ENCODE data around the gene PRKD3.
A peak's percentile ranks its signal among the peaks of the same experiment; 100 is the strongest.
"Not testable (repeated sequence)": the region's sequence is repeated elsewhere in the genome, so short reads cannot be mapped to it uniquely, and the experiment has no call there.

The PRKD3 gene

GRCh38 chr2:37306024-37306423 lies 18.6 kb downstream of the PRKD3 start:
- DNase-seq = no peak

DNA sequence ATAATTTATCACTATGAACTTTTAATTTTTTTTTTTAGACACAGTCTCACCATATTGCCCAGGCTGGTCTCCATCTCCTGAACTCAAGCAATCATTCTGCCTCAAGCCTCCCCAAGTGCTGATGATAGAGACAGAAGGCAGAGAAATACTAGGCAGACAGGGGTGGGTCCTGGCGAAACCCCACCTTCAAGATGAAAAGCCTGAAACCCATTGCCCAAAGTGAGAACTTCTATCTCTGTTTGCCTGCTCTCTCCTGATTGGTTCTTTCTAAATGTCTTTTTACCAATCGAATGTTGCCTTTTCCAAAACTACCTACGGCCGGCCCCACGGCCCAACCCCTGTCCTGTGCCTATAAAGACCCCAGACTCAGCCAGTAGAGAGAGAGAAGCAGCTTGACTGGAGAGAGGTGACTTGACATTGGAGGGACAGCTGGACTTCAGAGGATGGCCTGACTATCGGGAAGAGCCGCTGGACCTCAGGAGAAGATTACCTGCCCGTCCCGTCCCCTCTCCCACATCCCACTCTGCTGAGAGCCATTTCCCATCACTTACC lies 21.9 kb downstream of the PRKD3 start:
- DNase-seq = no peak

GRCh38 chr2:37301408-37301807 lies 23.2 kb downstream of the PRKD3 start:
- DNase-seq = no peak

GRCh38 chr2:37300578-37300977 lies 24.1 kb downstream of the PRKD3 start:
- no peak for DNase-seq

DNA sequence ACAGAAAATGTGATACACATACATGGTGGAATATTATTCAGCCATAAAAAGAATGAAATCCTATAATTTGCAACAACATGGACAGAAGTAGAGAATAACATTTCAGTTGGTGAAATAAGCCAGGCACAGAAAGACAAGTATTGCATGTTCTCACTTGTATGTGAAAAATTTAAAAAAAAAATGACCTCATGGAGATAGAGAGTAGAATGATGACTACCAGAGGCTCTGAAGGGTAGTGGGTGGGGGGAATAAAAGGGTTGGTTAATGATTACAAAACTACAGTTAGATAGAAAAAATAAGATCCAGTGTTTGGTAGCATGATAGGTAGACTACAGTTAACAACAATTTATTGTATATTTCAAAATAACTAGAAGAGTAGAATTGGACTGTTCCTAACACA lies 24.5 kb downstream of the PRKD3 start:
- no peak for DNase-seq

DNA sequence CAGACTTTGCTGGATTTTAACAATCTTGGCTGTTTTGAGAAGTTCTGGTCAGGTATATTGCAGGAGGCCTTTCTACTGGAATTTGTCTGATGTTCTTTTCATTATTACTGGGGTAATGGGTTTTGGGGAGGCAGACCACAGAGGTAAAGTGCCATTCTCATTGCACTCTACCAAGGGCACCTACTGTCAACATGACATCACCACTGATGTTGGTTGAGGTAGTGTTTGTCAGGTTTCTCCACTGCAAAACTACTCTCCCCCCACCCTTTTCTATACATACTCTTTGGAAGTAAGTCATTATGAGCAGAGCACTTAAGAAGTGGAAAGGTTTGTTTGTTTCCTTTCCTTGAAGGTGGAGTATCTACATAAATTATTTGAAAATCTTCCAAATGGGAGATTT lies 27.0 kb downstream of the PRKD3 start:
- no peak for DNase-seq

GRCh38 chr2:37295469-37296073 lies 29.1 kb downstream of the PRKD3 start:
- DNase-seq = no peak

GRCh38 chr2:37294858-37295257 lies 29.8 kb downstream of the PRKD3 start:
- not testable (repeated sequence) for DNase-seq

DNA sequence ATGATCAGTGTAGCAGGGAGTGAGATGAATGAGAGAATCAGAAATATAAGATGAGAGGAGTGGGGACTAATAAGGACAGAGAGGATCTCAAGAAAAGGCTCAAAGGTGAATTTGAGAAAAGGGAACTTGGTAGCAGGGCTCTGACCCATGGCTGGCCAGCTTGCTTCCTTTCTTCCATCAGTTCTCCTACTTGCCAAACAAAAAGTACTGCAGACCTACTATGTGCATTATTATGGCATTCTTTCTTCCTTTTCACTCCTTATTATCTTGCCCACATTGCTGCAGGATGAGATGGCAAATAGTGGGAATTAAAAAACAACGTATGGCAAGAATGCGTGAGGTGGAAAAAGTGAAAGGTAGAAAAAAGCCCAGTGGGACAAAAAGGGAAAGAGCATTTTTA lies 33.0 kb downstream of the PRKD3 start:
- no peak for DNase-seq

GRCh38 chr2:37287966-37288365 lies 36.7 kb downstream of the PRKD3 start:
- peak in 1 of 2 experiments; percentile 11 for DNase-seq

DNA sequence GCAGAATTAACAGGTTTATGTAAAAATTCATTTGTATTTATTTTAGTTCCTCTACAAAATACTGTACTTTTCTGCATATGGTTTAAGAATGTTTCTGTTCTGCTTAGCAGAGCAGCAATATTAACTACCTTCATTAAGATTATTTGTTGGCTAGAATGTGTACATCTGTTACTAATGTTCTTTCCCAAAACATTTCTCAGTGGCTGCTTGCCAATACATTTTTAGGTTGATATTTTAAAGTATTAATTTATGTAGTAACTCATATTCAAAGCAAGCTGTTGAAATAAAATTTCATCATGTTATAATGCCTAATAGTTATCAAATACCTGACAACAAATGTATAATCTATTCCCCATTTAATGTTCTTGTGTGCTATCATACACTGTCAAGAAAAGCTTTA lies 40.3 kb downstream of the PRKD3 start:
- no peak for DNase-seq

- no peak for DNase-seq
These were observed 41.4 kb downstream of the PRKD3 start for GRCh38 chr2:37283207-37283606.

DNA sequence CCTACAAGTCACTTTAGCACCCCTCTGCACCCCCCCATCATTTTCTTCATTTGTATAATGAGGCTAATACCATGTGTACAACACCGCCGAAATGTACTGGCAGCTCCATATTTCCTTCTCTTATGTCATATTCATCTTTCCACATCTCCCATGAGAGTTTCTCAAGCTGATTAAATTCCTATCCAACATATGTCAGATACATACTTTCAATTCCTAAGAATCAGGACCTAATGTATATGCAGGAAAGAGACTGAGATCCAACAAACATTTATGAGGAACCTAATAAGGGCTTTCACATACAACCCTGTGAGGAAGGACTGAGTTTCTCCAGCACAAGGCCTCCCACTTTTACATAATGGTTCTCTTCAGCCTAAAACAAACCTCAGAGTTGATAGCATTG lies 41.9 kb downstream of the PRKD3 start:
- no peak for DNase-seq

DNA sequence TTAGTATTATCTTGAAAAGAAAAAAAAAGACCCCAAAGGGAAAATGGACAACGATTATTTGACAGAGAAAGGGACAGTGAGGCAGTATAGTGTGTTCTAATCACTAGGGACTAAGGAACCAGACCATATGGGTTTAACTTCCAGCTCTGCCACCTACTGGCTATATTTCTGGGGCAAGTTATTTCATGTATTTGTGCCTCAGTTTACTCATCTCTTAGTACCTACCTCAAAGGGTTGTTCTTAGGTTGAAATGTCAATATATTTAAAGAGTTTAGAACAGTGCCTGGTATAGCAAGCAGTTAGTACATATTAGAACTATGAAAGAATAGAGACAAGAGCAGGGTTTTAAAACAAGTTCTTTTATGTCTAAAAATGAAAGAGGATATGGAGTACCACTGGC lies 42.7 kb downstream of the PRKD3 start:
- no peak for DNase-seq

GRCh38 chr2:37276291-37276690 lies 48.3 kb downstream of the PRKD3 start:
- DNase-seq = no peak

All from activated CD4-positive, alpha-beta T cell treated with anti-CD3 and anti-CD28 coated beads, Interleukin-2, amount 50 U/mL, for 48 hours (primary cell).